Mononuclear cell (primary cell): Measurements from ENCODE around the gene ZBTB7C. TPM values are rescaled to one million over a fixed set of nuclear protein-coding genes. Genes with fewer than 3 reads are reported as not detected.
A peak's percentile ranks its signal among the peaks of the same experiment; 100 is the strongest.

Experiments used
- H3K27me3 ChIP-seq: 2 replicates; pipeline ENCODE4 v1.6.0; 2011; ENCODE audit warnings: low read length, control low read depth; ENCODE audit not compliant: insufficient read depth
- H3K4me1 ChIP-seq: 2 replicates; pipeline ENCODE4 v1.5.1; 2011; ENCODE audit warnings: mild to moderate bottlenecking, low read length, control low read depth; ENCODE audit not compliant: insufficient read depth
- H3K4me3 ChIP-seq: 2 replicates; pipeline ENCODE4 v1.5.1; 2011; ENCODE audit warnings: mild to moderate bottlenecking, low read length, moderate library complexity
- H3K9me3 ChIP-seq: 2 replicates; pipeline ENCODE4 v1.5.1; 2011; ENCODE audit warnings: low read depth, mild to moderate bottlenecking, control low read depth, low read length
- total RNA-seq: library from RNA; depleted of rRNA; stranded (reverse); fragments of >200 nt; gene quantifications from one replicate; pipeline ENCODE4 v1.2.3, GENCODE V29; 2012

ZBTB7C gene
- total RNA-seq, 1 donor, result not detected

- Histone ChIP-seq H3K4me1 (peaks cover 20% of the 10 kb centered on the region), H3K9me3 (no peaks in the 10 kb centered on the region), H3K27me3 (peaks cover 6% of the 10 kb centered on the region), H3K4me3 (peak overlapping the region; percentile 41)
These were observed 247.1 kb downstream of the ZBTB7C start for GRCh38 chr18:48161911-48162698.

- H3K27me3 ChIP-seq, result peaks cover 6% of the 10 kb centered on the region
- peaks cover 13% of the 10 kb centered on the region for H3K4me1 ChIP-seq
- H3K9me3 ChIP-seq, result no peaks in the 10 kb centered on the region
- peak overlapping the region; percentile 41 for H3K4me3 ChIP-seq
These were observed 247.8 kb downstream of the ZBTB7C start for GRCh38 chr18:48161191-48161910.

- Histone ChIP-seq H3K4me3 (no peak overlapping the region), H3K27me3 (peaks cover 6% of the 10 kb centered on the region), H3K9me3 (no peaks in the 10 kb centered on the region), H3K4me1 (peaks cover 11% of the 10 kb centered on the region)
These were observed 248.6 kb downstream of the ZBTB7C start for GRCh38 chr18:48160622-48161021.

GRCh38 chr18:48159816-48160215 lies 249.4 kb downstream of the ZBTB7C start:
- Histone ChIP-seq H3K4me1 (peaks cover 5% of the 10 kb centered on the region), H3K9me3 (no peaks in the 10 kb centered on the region), H3K27me3 (peaks cover 6% of the 10 kb centered on the region), H3K4me3 (no peak overlapping the region)

GRCh38 chr18:48158721-48159120 lies 250.5 kb downstream of the ZBTB7C start:
- peaks cover 5% of the 10 kb centered on the region for H3K4me1 ChIP-seq
- peaks cover 6% of the 10 kb centered on the region for H3K27me3 ChIP-seq
- H3K9me3 ChIP-seq, result no peaks in the 10 kb centered on the region
- H3K4me3 ChIP-seq, result no peak overlapping the region

GRCh38 chr18:48157956-48158355 lies 251.2 kb downstream of the ZBTB7C start:
- Histone ChIP-seq H3K27me3 (peaks cover 6% of the 10 kb centered on the region), H3K9me3 (no peaks in the 10 kb centered on the region), H3K4me3 (no peak overlapping the region), H3K4me1 (peaks cover 5% of the 10 kb centered on the region)

GRCh38 chr18:48155856-48156255 lies 253.3 kb downstream of the ZBTB7C start:
- Histone ChIP-seq H3K9me3 (no peaks in the 10 kb centered on the region), H3K4me1 (no peaks in the 10 kb centered on the region), H3K27me3 (peaks cover 3% of the 10 kb centered on the region), H3K4me3 (no peak overlapping the region)

- no peaks in the 10 kb centered on the region for H3K4me1 ChIP-seq
- no peak overlapping the region for H3K4me3 ChIP-seq
- no peaks in the 10 kb centered on the region for H3K9me3 ChIP-seq
- H3K27me3 ChIP-seq, result no peaks in the 10 kb centered on the region
These were observed 254.4 kb downstream of the ZBTB7C start for GRCh38 chr18:48154828-48155227.

GRCh38 chr18:48153613-48154481 lies 255.3 kb downstream of the ZBTB7C start:
- H3K4me1 ChIP-seq, result no peaks in the 10 kb centered on the region
- H3K9me3 ChIP-seq, result no peaks in the 10 kb centered on the region
- H3K4me3 ChIP-seq, result no peak overlapping the region
- H3K27me3 ChIP-seq, result no peaks in the 10 kb centered on the region

- no peaks in the 10 kb centered on the region for H3K9me3 ChIP-seq
- H3K4me3 ChIP-seq, result no peak overlapping the region
- H3K27me3 ChIP-seq, result no peaks in the 10 kb centered on the region
- no peaks in the 10 kb centered on the region for H3K4me1 ChIP-seq
These were observed 256.6 kb downstream of the ZBTB7C start for GRCh38 chr18:48152549-48152948.

- no peak overlapping the region for H3K4me3 ChIP-seq
- H3K9me3 ChIP-seq, result no peaks in the 10 kb centered on the region
- no peaks in the 10 kb centered on the region for H3K4me1 ChIP-seq
- H3K27me3 ChIP-seq, result no peaks in the 10 kb centered on the region
These were observed 257.6 kb downstream of the ZBTB7C start for GRCh38 chr18:48151421-48152065.

- Histone ChIP-seq H3K4me3 (no peak overlapping the region), H3K27me3 (no peaks in the 10 kb centered on the region), H3K9me3 (no peaks in the 10 kb centered on the region), H3K4me1 (no peaks in the 10 kb centered on the region)
These were observed 260.0 kb downstream of the ZBTB7C start for GRCh38 chr18:48149020-48149685.

GRCh38 chr18:48142994-48143393 lies 266.2 kb downstream of the ZBTB7C start:
- Histone ChIP-seq H3K4me3 (no peak overlapping the region), H3K4me1 (no peaks in the 10 kb centered on the region), H3K27me3 (peaks cover 6% of the 10 kb centered on the region), H3K9me3 (no peaks in the 10 kb centered on the region)

GRCh38 chr18:48142353-48142752 lies 266.8 kb downstream of the ZBTB7C start:
- H3K4me3 ChIP-seq, result no peak overlapping the region
- H3K9me3 ChIP-seq, result no peaks in the 10 kb centered on the region
- peaks cover 13% of the 10 kb centered on the region for H3K27me3 ChIP-seq
- H3K4me1 ChIP-seq, result no peaks in the 10 kb centered on the region
